GM18909 (cell line): ENCODE results near the gene TBCD.

Experiments used
- ATAC-seq: cut with Tn5 transposase; IDR thresholded peaks from one replicate; pipeline ENCODE4 v1.9.1; 2021; ENCODE audit warnings: mild to moderate bottlenecking; ENCODE audit not compliant: unreplicated experiment, poor library complexity

The TBCD gene

GRCh38 chr17:82751571-82752370 lies at the start of gene TBCD:
TSS of gene TBCD (plus strand) at chr17:82752065. CDS start at chr17:82752194, 129 bp downstream.
- peak; percentile 80 for ATAC-seq

GRCh38 chr17:82702231-82702927 lies 49.5 kb upstream of the TBCD start:
- ATAC-seq = no peak

- ATAC-seq = no peak
These were observed 48.7 kb upstream of the TBCD start for GRCh38 chr17:82703036-82703745.

- no peak for ATAC-seq
These were observed 47.7 kb upstream of the TBCD start for GRCh38 chr17:82703935-82704865.

- ATAC-seq = no peak
These were observed 47.0 kb upstream of the TBCD start for GRCh38 chr17:82704886-82705285.

- ATAC-seq = no peak
These were observed 46.1 kb upstream of the TBCD start for GRCh38 chr17:82705756-82706155.

GRCh38 chr17:82709024-82709675 lies 42.7 kb upstream of the TBCD start:
- ATAC-seq = no peak

GRCh38 chr17:82709676-82710498 lies 42.0 kb upstream of the TBCD start:
- ATAC-seq = no peak

GRCh38 chr17:82710499-82711232 lies 41.2 kb upstream of the TBCD start:
- no peak for ATAC-seq

GRCh38 chr17:82713071-82713723 lies 38.7 kb upstream of the TBCD start:
- no peak for ATAC-seq

- peak; percentile 59 for ATAC-seq
These were observed 35.5 kb upstream of the TBCD start, which contains the start of gene FN3KRP for GRCh38 chr17:82716203-82717010. TSS of gene FN3KRP (plus strand) at chr17:82716706. CDS start at chr17:82716756, 50 bp downstream.

- no peak for ATAC-seq
These were observed 32.7 kb upstream of the TBCD start for GRCh38 chr17:82718986-82719685.

- ATAC-seq = no peak
These were observed 31.7 kb upstream of the TBCD start for GRCh38 chr17:82720204-82720603.

GRCh38 chr17:82722341-82723013 lies 29.4 kb upstream of the TBCD start:
- no peak for ATAC-seq

GRCh38 chr17:82723169-82723807 lies 28.6 kb upstream of the TBCD start:
- no peak for ATAC-seq
